Esophagus muscularis mucosa (tissue), 4 donors: Measurements from ENCODE around the gene MAP1S. TPM values are rescaled to one million over a fixed set of nuclear protein-coding genes. Genes with fewer than 3 reads are reported as not detected.

Source experiments
- DNase-seq: peaks from one replicate; pipeline ENCODE4 v3.0.0-alpha.2; 2017; ENCODE audit errors: extremely low spot score
- H3K27ac ChIP-seq, 4 donors: fragments of 200-600 bp; sonication (generic); replicated peaks in 1 of 4; 1 replicate in 3 of 4; 2 replicates in 1 of 4; pipeline ENCODE4 v1.5.1; 2016 to 2019; ENCODE audit warnings: mild to moderate bottlenecking in 1 of 4
- H3K27me3 ChIP-seq, 4 donors: fragments of 200-600 bp; sonication (generic); one replicate each; pipeline versions ENCODE4 v1.5.1 to v1.6.0; 2016 to 2019
- H3K36me3 ChIP-seq, 4 donors: fragments of 200-600 bp; sonication (generic); one replicate each; pipeline ENCODE4 v1.5.1; 2016 to 2019
- H3K4me1 ChIP-seq, 4 donors: fragments of 200-600 bp; sonication (generic); one replicate each; pipeline ENCODE4 v1.5.1; 2016 to 2019
- H3K4me3 ChIP-seq, 4 donors: fragments of 200-600 bp; sonication (generic); 1 replicate in 2 of 4; 2 replicates in 2 of 4; pipeline ENCODE4 v1.5.1; 2016 to 2019; ENCODE audit warnings: mild to moderate bottlenecking in 4 of 4, moderate library complexity in 1 of 4
- H3K9me3 ChIP-seq, 4 donors: fragments of 200-600 bp; sonication (generic); 1 replicate in 3 of 4; 2 replicates in 1 of 4; pipeline ENCODE4 v1.5.1; 2016 to 2019
- CTCF ChIP-seq, 3 experiments: fragments of 200-600 bp in 2 of 3; fragments of 450-650 bp in 1 of 3; sonication (generic) in 2 of 3; IDR thresholded peaks; one replicate each; pipeline ENCODE4 v1.5.1; 2017 to 2019; ENCODE audit warnings: antibody characterized with exemption in 3 of 3, mild to moderate bottlenecking in 2 of 3, moderate library complexity in 1 of 3
- EP300 ChIP-seq: sonication (generic); formaldehyde crosslinking; IDR thresholded peaks from one replicate; pipeline ENCODE4 v1.6.1; 2017; ENCODE audit warnings: antibody characterized with exemption
- POLR2A ChIP-seq: fragments of 450-650 bp; IDR thresholded peaks from one replicate; pipeline ENCODE4 v1.6.1; 2017; ENCODE audit warnings: antibody characterized with exemption, moderate library complexity, mild to moderate bottlenecking, low read depth
- POLR2AphosphoS5 ChIP-seq, 2 donors: sonication (generic); formaldehyde crosslinking; IDR thresholded peaks; one replicate each; pipeline ENCODE4 v1.6.1; 2017; ENCODE audit warnings: antibody characterized with exemption in 2 of 2
- WGBS: methylation state at CpG from one replicate; pipeline ENCODE4 v1.1.5; 2018; 5-methylcytosine and 5-hydroxymethylcytosine counted together
- intact Hi-C: fragments of 100-400 bp; cut with DNase I; formaldehyde crosslinking; loops from one replicate; pipeline ENCODE4 v1.15.1; 2023
- total RNA-seq, 4 donors: library from RNA; depleted of rRNA; stranded (reverse); fragments of >200 nt; gene quantifications; one replicate each; pipeline versions ENCODE4 v1.1.0 to v1.2.1, GENCODE V29; 2016

The MAP1S gene
- total RNA-seq, 4 donors from 2014 or later: 24.1 to 50.9 (median 35.9) TPM

DNA sequence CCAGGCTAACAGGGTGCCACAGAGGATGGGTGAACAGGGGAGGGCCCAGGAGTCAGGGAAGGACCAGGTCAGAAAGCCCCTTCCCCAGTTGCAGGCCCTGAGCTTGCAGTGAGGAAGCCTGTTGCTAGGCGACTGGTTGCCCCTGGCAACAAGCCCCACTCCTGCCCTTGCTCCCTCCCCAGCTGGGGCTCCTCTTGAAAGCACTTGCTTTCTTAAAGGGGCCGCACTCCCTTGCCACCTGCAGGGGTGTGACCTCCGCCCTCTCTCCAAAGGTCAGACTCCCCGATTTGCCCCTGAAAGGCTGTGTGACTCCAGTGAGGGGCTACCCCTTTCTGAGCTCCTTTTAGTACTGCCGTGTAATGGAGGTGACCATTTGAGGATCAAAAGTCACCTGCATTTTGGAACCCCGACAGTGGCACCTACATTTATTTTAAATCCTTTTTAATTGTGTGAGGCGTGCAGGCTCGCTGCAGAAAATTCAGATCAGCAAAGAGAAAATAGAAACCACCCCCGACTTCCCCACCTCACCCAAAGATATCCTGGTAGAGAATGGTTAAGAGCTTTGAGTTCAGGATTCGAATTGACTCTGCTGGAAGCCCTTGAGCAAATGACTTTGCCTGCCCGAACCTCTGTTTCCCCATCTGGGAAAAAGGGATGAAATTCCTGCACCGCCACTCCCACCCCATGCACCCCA is 36.8 kb downstream of the MAP1S start:
- H3K4me1 ChIP-seq: peaks cover 0 to 10% (median 8%) of the 10 kb centered on the region in 4 donors
- H3K27me3 ChIP-seq: no peaks in the 10 kb centered on the region
- intact Hi-C loops: no loop called here
- H3K4me3 ChIP-seq: no peak overlapping the region
- WGBS: 65% methylated on average over 12 of the region's 12 CpGs
- H3K36me3 ChIP-seq: no peaks in the 10 kb centered on the region
- H3K9me3 ChIP-seq: no peaks in the 10 kb centered on the region
- no peak for DNase-seq
- TF ChIP-seq EP300: no peak
- TF ChIP-seq POLR2A: no peak
- no peak for TF ChIP-seq POLR2AphosphoS5 (IDR thresholded peaks at IDR 0.05)
- no peak for TF ChIP-seq CTCF (IDR thresholded peaks at IDR 0.05)
- no peak overlapping the region for H3K27ac ChIP-seq

DNA sequence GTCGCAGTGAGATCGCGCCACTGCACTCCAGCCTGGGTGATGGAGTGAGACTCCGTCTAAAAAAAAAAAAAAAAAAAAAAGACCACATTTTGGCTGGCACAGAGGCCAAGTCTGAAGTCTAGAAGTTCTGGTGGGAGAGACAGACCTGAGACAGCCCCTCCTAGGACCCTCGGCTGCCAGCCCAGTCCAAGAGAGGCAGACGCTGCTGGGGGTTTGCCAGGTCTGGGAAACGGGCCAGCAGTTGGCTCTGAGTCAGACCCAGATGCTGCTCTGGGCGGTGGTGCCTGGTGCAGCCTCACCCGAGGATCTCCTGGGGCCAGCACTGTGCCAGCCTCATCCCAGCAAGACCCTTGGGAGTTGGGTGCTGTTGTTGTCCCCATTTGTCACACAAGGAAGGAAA is 37.8 kb downstream of the MAP1S start:
- TF ChIP-seq POLR2AphosphoS5 (IDR thresholded peaks at IDR 0.05) (no peak), EP300 (no peak), CTCF (IDR thresholded peaks at IDR 0.05) (no peak)
- no peak overlapping the region for H3K4me3 ChIP-seq
- H3K9me3 ChIP-seq: no peaks in the 10 kb centered on the region
- peaks cover 0 to 10% (median 8%) of the 10 kb centered on the region in 4 donors for H3K4me1 ChIP-seq
- no peak overlapping the region for H3K27ac ChIP-seq
- no peaks in the 10 kb centered on the region for H3K36me3 ChIP-seq
- 29% methylated on average over 9 of the region's 9 CpGs for WGBS
- no peaks in the 10 kb centered on the region for H3K27me3 ChIP-seq
- intact Hi-C loops: no loop called here
- DNase-seq: no peak

DNA sequence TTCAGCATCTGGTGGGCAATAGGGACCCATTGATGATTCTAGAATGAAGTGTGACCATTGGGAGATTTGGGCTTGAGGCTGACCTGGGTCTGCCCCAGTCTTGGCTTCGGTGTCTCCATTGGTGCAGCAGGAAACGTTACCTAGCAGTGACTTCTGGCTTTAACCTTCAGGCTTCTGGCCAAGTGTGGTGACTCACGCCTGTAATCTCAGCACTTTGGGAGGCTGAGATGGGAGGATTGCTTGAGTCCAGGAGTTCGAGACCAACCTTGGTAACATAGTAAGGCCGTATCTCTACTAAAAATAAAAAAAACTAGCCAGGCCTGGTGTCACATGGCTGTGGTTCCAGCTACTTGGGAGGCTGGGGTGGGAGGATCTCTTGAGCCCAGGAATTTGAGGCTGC is 39.2 kb downstream of the MAP1S start:
- Histone ChIP-seq H3K36me3 (no peaks in the 10 kb centered on the region), H3K4me1 (peaks cover 0 to 10% (median 8%) of the 10 kb centered on the region in 4 donors), H3K4me3 (no peak overlapping the region), H3K27ac (no peak overlapping the region), H3K27me3 (peaks cover 0 to 5% (median 0%) of the 10 kb centered on the region in 4 donors), H3K9me3 (no peaks in the 10 kb centered on the region)
- 84% methylated on average over 5 of the region's 5 CpGs for WGBS
- TF ChIP-seq EP300 (no peak), CTCF (IDR thresholded peaks at IDR 0.05) (no peak), POLR2AphosphoS5 (IDR thresholded peaks at IDR 0.05) (no peak), POLR2A (no peak)
- intact Hi-C loops: no loop called here
- no peak for DNase-seq

DNA sequence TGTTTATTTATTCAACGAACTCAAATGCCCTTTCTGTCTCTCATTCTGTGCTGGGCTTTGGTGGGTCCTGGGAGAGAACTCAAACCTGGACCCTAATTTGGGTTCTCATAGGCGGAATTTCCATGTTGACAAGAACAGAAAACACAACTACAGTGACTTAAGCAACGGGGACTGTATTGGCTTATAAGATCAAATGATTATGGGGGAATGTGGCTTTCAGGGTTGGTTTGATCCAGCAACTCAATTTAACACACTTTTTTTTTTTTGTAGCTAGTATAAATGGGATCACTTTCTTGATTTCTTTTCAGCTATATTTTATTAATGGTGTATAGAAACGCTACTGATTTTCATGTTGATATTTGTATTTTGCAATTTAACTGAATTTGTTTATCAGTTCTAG is 41.9 kb downstream of the MAP1S start:
- Histone ChIP-seq H3K9me3 (no peaks in the 10 kb centered on the region), H3K27me3 (peaks cover 0 to 5% (median 0%) of the 10 kb centered on the region in 4 donors), H3K36me3 (no peaks in the 10 kb centered on the region), H3K4me1 (peaks cover 0 to 10% (median 8%) of the 10 kb centered on the region in 4 donors), H3K27ac (no peak overlapping the region), H3K4me3 (no peak overlapping the region)
- TF ChIP-seq POLR2AphosphoS5 (IDR thresholded peaks at IDR 0.05) (no peak), POLR2A (no peak), EP300 (no peak), CTCF (IDR thresholded peaks at IDR 0.05) (no peak)
- 86% methylated on average over 4 of the region's 4 CpGs for WGBS
- intact Hi-C loops: no loop called here
- DNase-seq: no peak
